ENCODE results near the gene IFNL1. TPM values are rescaled to one million over a fixed set of nuclear protein-coding genes. Genes with fewer than 3 reads are reported as not detected.

IFNL1 gene
- total and polyA plus RNA-seq, 9 of the 15 experiments (the other 6 are each of a cell fraction or from before 2014, with no cell fraction given): not detected

DNA sequence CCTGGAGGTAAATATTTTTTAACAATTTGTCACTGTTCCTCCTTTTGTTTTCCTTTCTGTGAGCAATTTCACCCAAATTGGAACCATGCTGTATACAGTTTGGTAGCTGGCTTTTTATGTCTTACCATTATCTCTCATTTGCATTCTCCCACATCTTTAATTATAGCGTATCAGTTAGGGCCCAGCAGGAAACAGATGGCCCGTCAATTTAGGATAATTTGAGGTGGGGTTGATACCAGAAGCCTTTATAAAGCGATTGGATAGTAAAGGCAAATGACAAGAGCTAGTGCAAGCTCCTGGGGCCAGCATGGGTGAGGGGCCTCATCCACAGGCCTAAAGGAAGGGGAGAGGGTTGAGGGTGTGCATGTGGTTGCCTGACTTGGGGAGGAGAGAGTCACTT is 43.7 kb upstream of the IFNL1 start (continued):
- TF ChIP-seq, protein P1, sequence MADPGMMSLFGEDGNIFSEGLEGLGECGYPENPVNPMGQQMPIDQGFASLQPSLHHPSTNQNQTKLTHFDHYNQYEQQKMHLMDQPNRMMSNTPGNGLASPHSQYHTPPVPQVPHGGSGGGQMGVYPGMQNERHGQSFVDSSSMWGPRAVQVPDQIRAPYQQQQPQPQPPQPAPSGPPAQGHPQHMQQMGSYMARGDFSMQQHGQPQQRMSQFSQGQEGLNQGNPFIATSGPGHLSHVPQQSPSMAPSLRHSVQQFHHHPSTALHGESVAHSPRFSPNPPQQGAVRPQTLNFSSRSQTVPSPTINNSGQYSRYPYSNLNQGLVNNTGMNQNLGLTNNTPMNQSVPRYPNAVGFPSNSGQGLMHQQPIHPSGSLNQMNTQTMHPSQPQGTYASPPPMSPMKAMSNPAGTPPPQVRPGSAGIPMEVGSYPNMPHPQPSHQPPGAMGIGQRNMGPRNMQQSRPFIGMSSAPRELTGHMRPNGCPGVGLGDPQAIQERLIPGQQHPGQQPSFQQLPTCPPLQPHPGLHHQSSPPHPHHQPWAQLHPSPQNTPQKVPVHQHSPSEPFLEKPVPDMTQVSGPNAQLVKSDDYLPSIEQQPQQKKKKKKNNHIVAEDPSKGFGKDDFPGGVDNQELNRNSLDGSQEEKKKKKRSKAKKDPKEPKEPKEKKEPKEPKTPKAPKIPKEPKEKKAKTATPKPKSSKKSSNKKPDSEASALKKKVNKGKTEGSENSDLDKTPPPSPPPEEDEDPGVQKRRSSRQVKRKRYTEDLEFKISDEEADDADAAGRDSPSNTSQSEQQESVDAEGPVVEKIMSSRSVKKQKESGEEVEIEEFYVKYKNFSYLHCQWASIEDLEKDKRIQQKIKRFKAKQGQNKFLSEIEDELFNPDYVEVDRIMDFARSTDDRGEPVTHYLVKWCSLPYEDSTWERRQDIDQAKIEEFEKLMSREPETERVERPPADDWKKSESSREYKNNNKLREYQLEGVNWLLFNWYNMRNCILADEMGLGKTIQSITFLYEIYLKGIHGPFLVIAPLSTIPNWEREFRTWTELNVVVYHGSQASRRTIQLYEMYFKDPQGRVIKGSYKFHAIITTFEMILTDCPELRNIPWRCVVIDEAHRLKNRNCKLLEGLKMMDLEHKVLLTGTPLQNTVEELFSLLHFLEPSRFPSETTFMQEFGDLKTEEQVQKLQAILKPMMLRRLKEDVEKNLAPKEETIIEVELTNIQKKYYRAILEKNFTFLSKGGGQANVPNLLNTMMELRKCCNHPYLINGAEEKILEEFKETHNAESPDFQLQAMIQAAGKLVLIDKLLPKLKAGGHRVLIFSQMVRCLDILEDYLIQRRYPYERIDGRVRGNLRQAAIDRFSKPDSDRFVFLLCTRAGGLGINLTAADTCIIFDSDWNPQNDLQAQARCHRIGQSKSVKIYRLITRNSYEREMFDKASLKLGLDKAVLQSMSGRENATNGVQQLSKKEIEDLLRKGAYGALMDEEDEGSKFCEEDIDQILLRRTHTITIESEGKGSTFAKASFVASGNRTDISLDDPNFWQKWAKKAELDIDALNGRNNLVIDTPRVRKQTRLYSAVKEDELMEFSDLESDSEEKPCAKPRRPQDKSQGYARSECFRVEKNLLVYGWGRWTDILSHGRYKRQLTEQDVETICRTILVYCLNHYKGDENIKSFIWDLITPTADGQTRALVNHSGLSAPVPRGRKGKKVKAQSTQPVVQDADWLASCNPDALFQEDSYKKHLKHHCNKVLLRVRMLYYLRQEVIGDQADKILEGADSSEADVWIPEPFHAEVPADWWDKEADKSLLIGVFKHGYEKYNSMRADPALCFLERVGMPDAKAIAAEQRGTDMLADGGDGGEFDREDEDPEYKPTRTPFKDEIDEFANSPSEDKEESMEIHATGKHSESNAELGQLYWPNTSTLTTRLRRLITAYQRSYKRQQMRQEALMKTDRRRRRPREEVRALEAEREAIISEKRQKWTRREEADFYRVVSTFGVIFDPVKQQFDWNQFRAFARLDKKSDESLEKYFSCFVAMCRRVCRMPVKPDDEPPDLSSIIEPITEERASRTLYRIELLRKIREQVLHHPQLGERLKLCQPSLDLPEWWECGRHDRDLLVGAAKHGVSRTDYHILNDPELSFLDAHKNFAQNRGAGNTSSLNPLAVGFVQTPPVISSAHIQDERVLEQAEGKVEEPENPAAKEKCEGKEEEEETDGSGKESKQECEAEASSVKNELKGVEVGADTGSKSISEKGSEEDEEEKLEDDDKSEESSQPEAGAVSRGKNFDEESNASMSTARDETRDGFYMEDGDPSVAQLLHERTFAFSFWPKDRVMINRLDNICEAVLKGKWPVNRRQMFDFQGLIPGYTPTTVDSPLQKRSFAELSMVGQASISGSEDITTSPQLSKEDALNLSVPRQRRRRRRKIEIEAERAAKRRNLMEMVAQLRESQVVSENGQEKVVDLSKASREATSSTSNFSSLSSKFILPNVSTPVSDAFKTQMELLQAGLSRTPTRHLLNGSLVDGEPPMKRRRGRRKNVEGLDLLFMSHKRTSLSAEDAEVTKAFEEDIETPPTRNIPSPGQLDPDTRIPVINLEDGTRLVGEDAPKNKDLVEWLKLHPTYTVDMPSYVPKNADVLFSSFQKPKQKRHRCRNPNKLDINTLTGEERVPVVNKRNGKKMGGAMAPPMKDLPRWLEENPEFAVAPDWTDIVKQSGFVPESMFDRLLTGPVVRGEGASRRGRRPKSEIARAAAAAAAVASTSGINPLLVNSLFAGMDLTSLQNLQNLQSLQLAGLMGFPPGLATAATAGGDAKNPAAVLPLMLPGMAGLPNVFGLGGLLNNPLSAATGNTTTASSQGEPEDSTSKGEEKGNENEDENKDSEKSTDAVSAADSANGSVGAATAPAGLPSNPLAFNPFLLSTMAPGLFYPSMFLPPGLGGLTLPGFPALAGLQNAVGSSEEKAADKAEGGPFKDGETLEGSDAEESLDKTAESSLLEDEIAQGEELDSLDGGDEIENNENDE (IDR thresholded peaks at IDR 0.05; ENCODE audit: low read depth, low read length): no peak
- TF ChIP-seq WHSC1 (IDR thresholded peaks at IDR 0.05; ENCODE audit: low read length): no peak
- peak; percentile 44; the same call in 1 of the 2 replicates for TF ChIP-seq NCOR1 (IDR thresholded peaks at IDR 0.05)
- TF ChIP-seq ERF (CRISPR knock-in tag; IDR thresholded peaks at IDR 0.05): no peak
- TF ChIP-seq MYBL2 (IDR thresholded peaks at IDR 0.05; ENCODE audit: low read depth): no peak
- TF ChIP-seq MYBL2 (CRISPR knock-in tag; IDR thresholded peaks at IDR 0.05; ENCODE audit: borderline replicate concordance): no peak
- no peak for TF ChIP-seq RAD51 (IDR thresholded peaks at IDR 0.05; ENCODE audit: borderline replicate concordance, low read depth)
- no peak for TF ChIP-seq SRSF9 (IDR thresholded peaks at IDR 0.05; ENCODE audit: borderline replicate concordance, low read depth, low read length)
